Measurements from ENCODE around the gene RSL1D1.

The RSL1D1 gene

GRCh38 chr16:11851294-11852091 lies at the start of gene RSL1D1:
Gene RSL1D1 (minus strand): TSS chr16:11851542. CDS start chr16:11851512, 30 bp downstream.
- peak; percentile 84 to 92 for DNase-seq (ENCODE audit: low read depth in 1 of 2, low spot score in 1 of 2)

- no peak for DNase-seq (ENCODE audit: low read depth in 1 of 2, low spot score in 1 of 2)
These were observed 49.7 kb upstream of the RSL1D1 start for GRCh38 chr16:11901091-11901490.

- DNase-seq (ENCODE audit: low read depth in 1 of 2, low spot score in 1 of 2): no peak
These were observed 45.3 kb upstream of the RSL1D1 start for GRCh38 chr16:11896486-11897176.

- no peak for DNase-seq (ENCODE audit: low read depth in 1 of 2, low spot score in 1 of 2)
These were observed 42.2 kb upstream of the RSL1D1 start for GRCh38 chr16:11893571-11893970.

GRCh38 chr16:11892761-11893160 lies 41.4 kb upstream of the RSL1D1 start:
- DNase-seq (ENCODE audit: low read depth in 1 of 2, low spot score in 1 of 2): no peak

- no peak for DNase-seq (ENCODE audit: low read depth in 1 of 2, low spot score in 1 of 2)
These were observed 39.1 kb upstream of the RSL1D1 start for GRCh38 chr16:11890231-11890965.

- no peak for DNase-seq (ENCODE audit: low read depth in 1 of 2, low spot score in 1 of 2)
These were observed 35.5 kb upstream of the RSL1D1 start for GRCh38 chr16:11886881-11887280.

- DNase-seq (ENCODE audit: low read depth in 1 of 2, low spot score in 1 of 2): no peak
These were observed 32.7 kb upstream of the RSL1D1 start for GRCh38 chr16:11884035-11884434.

GRCh38 chr16:11880007-11880406 lies 28.7 kb upstream of the RSL1D1 start:
- no peak for DNase-seq (ENCODE audit: low read depth in 1 of 2, low spot score in 1 of 2)

GRCh38 chr16:11877374-11877773 lies 26.0 kb upstream of the RSL1D1 start:
- DNase-seq (ENCODE audit: low read depth in 1 of 2, low spot score in 1 of 2): no peak

GRCh38 chr16:11876306-11876705 lies 25.0 kb upstream of the RSL1D1 start:
- DNase-seq (ENCODE audit: low read depth in 1 of 2, low spot score in 1 of 2): no peak

GRCh38 chr16:11875721-11876120 lies 24.4 kb upstream of the RSL1D1 start:
- DNase-seq (ENCODE audit: low read depth in 1 of 2, low spot score in 1 of 2): no peak

GRCh38 chr16:11871193-11871592 lies 19.9 kb upstream of the RSL1D1 start:
- DNase-seq (ENCODE audit: low read depth in 1 of 2, low spot score in 1 of 2): no peak

GRCh38 chr16:11870399-11870798 lies 19.1 kb upstream of the RSL1D1 start:
- no peak for DNase-seq (ENCODE audit: low read depth in 1 of 2, low spot score in 1 of 2)

- no peak for DNase-seq (ENCODE audit: low read depth in 1 of 2, low spot score in 1 of 2)
These were observed 18.2 kb upstream of the RSL1D1 start for GRCh38 chr16:11869353-11870228.

- no peak for DNase-seq (ENCODE audit: low read depth in 1 of 2, low spot score in 1 of 2)
These were observed 17.2 kb upstream of the RSL1D1 start for GRCh38 chr16:11868412-11868980.

- no peak for DNase-seq (ENCODE audit: low read depth in 1 of 2, low spot score in 1 of 2)
These were observed 11.1 kb upstream of the RSL1D1 start for GRCh38 chr16:11862489-11862888.

GRCh38 chr16:11857161-11857560 lies 5.8 kb upstream of the RSL1D1 start:
- DNase-seq (ENCODE audit: low read depth in 1 of 2, low spot score in 1 of 2): no peak

- no peak for DNase-seq (ENCODE audit: low read depth in 1 of 2, low spot score in 1 of 2)
These were observed 909 bp upstream of the RSL1D1 start for GRCh38 chr16:11852092-11852809.

GRCh38 chr16:11848842-11849241 lies 2.5 kb downstream of the RSL1D1 start:
- no peak for DNase-seq (ENCODE audit: low read depth in 1 of 2, low spot score in 1 of 2)

All from activated T-helper 1 cell treated with anti-CD3 and anti-CD28 coated beads, Interleukin-2, amount 50 U/mL, for 16 hours (primary cell).